IMR-90 (cell line): ENCODE data around the gene OR7C1. TPM values are rescaled to one million over a fixed set of nuclear protein-coding genes. Genes with fewer than 3 reads are reported as not detected.

ENCODE experiments used
- ATAC-seq: fragments of 200-7000 bp; cut with Tn5 transposase; 2 replicates; pipeline ENCODE4 v1.9.1; 2020; ENCODE audit warnings: low read depth, mild to moderate bottlenecking, moderate library complexity
- BruUV-seq: library from RNA; stranded (reverse); fragments of 400-500 nt; replicated peaks from 2 replicates; lab custom pipeline; 2021; lab: Mats Ljungman, UMichigan
- CTCF ChIA-PET: fragments of 300-600 bp; formaldehyde crosslinking; extraction: SDS; loops from one replicate; lab custom pipeline; 2021; ENCODE audit warnings: antibody characterized with exemption; lab: Yijun Ruan, JAX
- POLR2A ChIA-PET: fragments of 300-600 bp; sonication (Branson Sonifier 250); formaldehyde crosslinking; loops from one replicate; lab custom pipeline; 2022; ENCODE audit warnings: antibody characterized with exemption; ENCODE audit not compliant: unreplicated experiment; lab: Charles Lee
- DNase-seq: peaks from one replicate; pipeline ENCODE4 v3.0.0; 2013
- H2AFZ ChIP-seq: replicated peaks from 2 replicates; pipeline ENCODE3; 2013; ENCODE audit warnings: low read length, mild to moderate bottlenecking; ENCODE audit not compliant: poor library complexity
- H2AK5ac ChIP-seq: 2 replicates; pipeline ENCODE4 v1.6.1; 2013; ENCODE audit warnings: low read depth, low read length, inconsistent platforms
- H2AK9ac ChIP-seq: replicated peaks from 2 replicates; pipeline ENCODE3; 2013; ENCODE audit warnings: mild to moderate bottlenecking, low read depth, low read length, moderate library complexity; ENCODE audit not compliant: poor library complexity
- H2BK120ac ChIP-seq: 2 replicates; pipeline ENCODE4 v1.6.1; 2013; ENCODE audit warnings: low read depth, low read length, inconsistent platforms
- H2BK15ac ChIP-seq: 3 replicates; pipeline ENCODE4 v1.6.1; 2013; ENCODE audit warnings: low read depth, low read length, inconsistent platforms
- H2BK20ac ChIP-seq: 2 replicates; pipeline ENCODE4 v1.6.1; 2013; ENCODE audit warnings: low read depth, mild to moderate bottlenecking, inconsistent platforms, low read length, moderate library complexity
- H2BK5ac ChIP-seq: 2 replicates; pipeline ENCODE4 v1.6.1; 2013; ENCODE audit warnings: mild to moderate bottlenecking, low read depth, low read length, inconsistent platforms; ENCODE audit not compliant: poor library complexity, severe bottlenecking
- H3K14ac ChIP-seq: replicated peaks from 2 replicates; pipeline ENCODE4 v1.6.1; 2013; ENCODE audit warnings: low read depth, low read length, inconsistent platforms
- H3K18ac ChIP-seq: 2 replicates; pipeline ENCODE4 v1.6.1; 2013; ENCODE audit warnings: low read depth, low read length, control low read depth
- H3K23ac ChIP-seq: 2 replicates; pipeline ENCODE4 v1.6.1; 2013; ENCODE audit warnings: low read depth, low read length, inconsistent platforms
- H3K27ac ChIP-seq: 2 replicates; pipeline ENCODE4 v1.5.1; 2013; ENCODE audit warnings: mild to moderate bottlenecking, control low read depth, low read length; ENCODE audit not compliant: insufficient read depth
- H3K27me3 ChIP-seq: 2 replicates; pipeline ENCODE4 v1.6.1; 2013; ENCODE audit warnings: low read length; ENCODE audit not compliant: control insufficient read depth, insufficient read depth
- H3K36me3 ChIP-seq: 2 replicates; pipeline ENCODE4 v1.6.1; 2013; ENCODE audit warnings: low read length, mixed read lengths; ENCODE audit not compliant: control insufficient read depth, insufficient read depth
- H3K4ac ChIP-seq: 2 replicates; pipeline ENCODE4 v1.6.1; 2013; ENCODE audit warnings: low read depth, low read length, inconsistent platforms
- H3K4me1 ChIP-seq: 2 replicates; pipeline ENCODE4 v1.6.1; 2013; ENCODE audit warnings: low read length, mixed read lengths; ENCODE audit not compliant: control insufficient read depth, insufficient read depth
- H3K4me2 ChIP-seq: 2 replicates; pipeline ENCODE4 v1.6.1; 2013; ENCODE audit warnings: low read depth, mild to moderate bottlenecking, control low read depth, low read length, moderate library complexity
- H3K4me3 ChIP-seq: 2 replicates; pipeline ENCODE4 v1.5.1; 2013; ENCODE audit warnings: low read depth, mild to moderate bottlenecking, control low read depth, low read length, moderate library complexity; ENCODE audit not compliant: insufficient read depth
- H3K56ac ChIP-seq: 2 replicates; pipeline ENCODE4 v1.6.1; 2013; ENCODE audit warnings: low read length, inconsistent platforms; ENCODE audit not compliant: insufficient read depth; ENCODE audit errors: extremely low read depth
- H3K79me1 ChIP-seq, 2 experiments: 2 replicates each; pipeline ENCODE4 v1.6.1; 2013; ENCODE audit warnings: low read length in 2 of 2, inconsistent platforms in 1 of 2, low read depth in 1 of 2
- H3K9ac ChIP-seq: 2 replicates; pipeline ENCODE4 v1.6.1; 2013; ENCODE audit warnings: low read depth, low read length, control low read depth
- H3K9me1 ChIP-seq: 2 replicates; pipeline ENCODE4 v1.6.1; 2013; ENCODE audit warnings: low read length, inconsistent platforms; ENCODE audit not compliant: insufficient read depth
- H3K9me3 ChIP-seq: 2 replicates; pipeline ENCODE4 v1.6.1; 2013; ENCODE audit warnings: low read length; ENCODE audit not compliant: control insufficient read depth, insufficient read depth
- H4K20me1 ChIP-seq: 2 replicates; pipeline ENCODE4 v1.6.1; 2013; ENCODE audit warnings: low read length, inconsistent platforms; ENCODE audit not compliant: insufficient read depth
- H4K5ac ChIP-seq: 2 replicates; pipeline ENCODE4 v1.6.1; 2013; ENCODE audit warnings: mild to moderate bottlenecking, low read depth, low read length, control low read depth
- H4K8ac ChIP-seq, 2 experiments: 2 replicates each; pipeline ENCODE4 v1.6.1; 2013; ENCODE audit warnings: low read depth in 2 of 2, low read length in 2 of 2, control low read depth in 1 of 2, inconsistent platforms in 1 of 2
- H4K91ac ChIP-seq: 2 replicates; pipeline ENCODE4 v1.6.1; 2013; ENCODE audit warnings: low read depth, low read length, inconsistent platforms; ENCODE audit not compliant: insufficient read depth
- BHLHE40 ChIP-seq: fragments of 150-350 bp; IDR thresholded peaks from 2 replicates; pipeline ENCODE4 v1.6.1; 2016; ENCODE audit warnings: mild to moderate bottlenecking, low read depth, low read length
- CEBPB ChIP-seq: IDR thresholded peaks from 2 replicates; pipeline ENCODE4 v1.6.1; 2012; ENCODE audit warnings: low read depth, low read length, improper control_type of control experiment
- CHD1 ChIP-seq: IDR thresholded peaks from 2 replicates; pipeline ENCODE4 v1.6.1; 2012; ENCODE audit warnings: low read depth, low read length, improper control_type of control experiment
- CTCF ChIP-seq: conservative IDR thresholded peaks from 2 replicates; pipeline ENCODE4 v1.5.1; 2012; ENCODE audit warnings: mild to moderate bottlenecking, low read depth, low read length, improper control_type of control experiment
- ELK1 ChIP-seq: fragments of 150-350 bp; IDR thresholded peaks from 2 replicates; pipeline ENCODE4 v1.6.1; 2016; ENCODE audit warnings: low read depth, mild to moderate bottlenecking, low read length, moderate library complexity, borderline replicate concordance
- FOS ChIP-seq: fragments of 150-350 bp; IDR thresholded peaks from 2 replicates; pipeline ENCODE4 v1.6.1; 2016; ENCODE audit warnings: low read depth, low read length
- MAFK ChIP-seq: IDR thresholded peaks from 2 replicates; pipeline ENCODE4 v1.6.1; 2012; ENCODE audit warnings: low read depth, low read length, improper control_type of control experiment
- MAZ ChIP-seq: IDR thresholded peaks from 2 replicates; pipeline ENCODE4 v1.6.1; 2012; ENCODE audit warnings: low read depth, mild to moderate bottlenecking, low read length, improper control_type of control experiment, moderate library complexity, borderline replicate concordance
- MXI1 ChIP-seq: IDR thresholded peaks from 2 replicates; pipeline ENCODE4 v1.6.1; 2012; ENCODE audit warnings: low read depth, mild to moderate bottlenecking, low read length, moderate library complexity, borderline replicate concordance
- NFE2L2 ChIP-seq: fragments of 150-350 bp; IDR thresholded peaks from 2 replicates; pipeline ENCODE4 v1.6.1; 2016; ENCODE audit warnings: low read depth, mild to moderate bottlenecking, low read length
- POLR2A ChIP-seq: IDR thresholded peaks from 2 replicates; pipeline ENCODE4 v1.6.1; 2012; ENCODE audit warnings: mild to moderate bottlenecking, low read depth, low read length
- RAD21 ChIP-seq: IDR thresholded peaks from 2 replicates; pipeline ENCODE4 v1.6.1; 2012; ENCODE audit warnings: low read length, improper control_type of control experiment
- RCOR1 ChIP-seq: IDR thresholded peaks from 2 replicates; pipeline ENCODE4 v1.6.1; 2012; ENCODE audit warnings: mild to moderate bottlenecking, low read length, improper control_type of control experiment; ENCODE audit not compliant: insufficient replicate concordance
- RFX5 ChIP-seq: IDR thresholded peaks from 2 replicates; pipeline ENCODE4 v1.8.0; 2012; ENCODE audit warnings: low read depth, mild to moderate bottlenecking, low read length, moderate library complexity
- SMC3 ChIP-seq: fragments of 150-350 bp; IDR thresholded peaks from 2 replicates; pipeline ENCODE4 v1.6.1; 2016; ENCODE audit warnings: low read depth, mild to moderate bottlenecking, antibody characterized with exemption, low read length, moderate library complexity
- USF2 ChIP-seq: fragments of 150-350 bp; IDR thresholded peaks from 2 replicates; pipeline ENCODE4 v1.6.1; 2017; ENCODE audit warnings: mild to moderate bottlenecking, antibody characterized with exemption, low read length, low read depth
- WGBS, 2 experiments: methylation state at CpG; one replicate each; pipeline versions ENCODE4 v1.1.5 to v1.1.7; 2013; ENCODE audit warnings: missing lambda C conversion rate in 2 of 2; ENCODE audit not compliant: insufficient read length in 1 of 2; ENCODE audit errors: extremely low coverage in 2 of 2; 5-methylcytosine and 5-hydroxymethylcytosine counted together
- dilution Hi-C: fragments of 300-500 bp; cut with HindIII; formaldehyde crosslinking; loops from one replicate; pipeline ENCODE4 v1.14.3; 2018; ENCODE audit warnings: low sequenced_read_pairs; ENCODE audit not compliant: unreplicated experiment
- in situ Hi-C: fragments of 300-500 bp; cut with MboI; formaldehyde crosslinking; loops from 3 replicates; pipeline ENCODE4 v1.14.3; 2019; ENCODE audit warnings: low sequenced_read_pairs, inconsistent platforms, mixed read lengths
- intact Hi-C: fragments of 100-400 bp; cut with micrococcal nuclease; formaldehyde crosslinking; loops from 2 replicates; pipeline ENCODE4 v1.10.0; 2022
- polyA plus RNA-seq, 3 experiments: library from polyadenylated mRNA; depleted of rRNA; stranded (reverse); fragments of >200 nt; gene quantifications; 2 replicates each; pipeline ENCODE4 v1.2.3, GENCODE V29; 2012; ENCODE audit warnings: low replicate concordance in 1 of 3
- total RNA-seq: library from RNA; depleted of rRNA; stranded (reverse); fragments of >200 nt; gene quantifications from 2 replicates; pipeline ENCODE4 v1.2.3, GENCODE V29; 2012

The OR7C1 gene
- total and polyA plus RNA-seq, 2 of the 4 experiments (the other 2 are of a cell fraction): not detected

GRCh38 chr19:14775869-14776586, 59.0 kb downstream of the OR7C1 start:
- no peak overlapping the region for H2AK9ac ChIP-seq
- H4K5ac ChIP-seq: no peak overlapping the region
- WGBS, 2 experiments: 0% methylated on average over 3 of the region's 22 CpGs; no CpG with 5 or more reads in 1 of the 2 experiments
- H3K27me3 ChIP-seq: no peaks in the 10 kb centered on the region
- no peak overlapping the region for H3K27ac ChIP-seq
- no peak overlapping the region for H4K8ac ChIP-seq
- H2BK15ac ChIP-seq: no peak overlapping the region
- no peak overlapping the region for H3K4me2 ChIP-seq
- no TSS peak for BruUV-seq
- no peaks in the 10 kb centered on the region for H3K79me1 ChIP-seq
- no peaks in the 10 kb centered on the region for H3K4me1 ChIP-seq
- H3K9me1 ChIP-seq: no peaks in the 10 kb centered on the region
- H4K91ac ChIP-seq: no peak overlapping the region
- H3K4ac ChIP-seq: no peak overlapping the region
- in situ Hi-C loops (no loop called here), dilution Hi-C loops (no loop called here), intact Hi-C loops (no loop called here)
- no peak for ATAC-seq
- no peak overlapping the region for H3K14ac ChIP-seq
- H2AK5ac ChIP-seq: no peak overlapping the region
- ChIA-PET CTCF (interaction anchor here (0.6 kb wide), 1 partner anchor 142 kb away, joined by 3 read pairs; no protein-coding TSS in a partner anchor), POLR2A (no interaction called here)
- H3K4me3 ChIP-seq: no peak overlapping the region
- H2BK5ac ChIP-seq: no peak overlapping the region
- H3K56ac ChIP-seq: no peak overlapping the region
- H2BK120ac ChIP-seq: no peak overlapping the region
- H3K9me3 ChIP-seq: peaks cover 3% of the 10 kb centered on the region
- TF ChIP-seq MXI1 (no peak), CEBPB (no peak), RCOR1 (no peak), NFE2L2 (no peak), ELK1 (no peak), BHLHE40 (no peak), CTCF (no peak), SMC3 (no peak), RAD21 (no peak), RFX5 (no peak), USF2 (no peak), FOS (no peak), MAFK (no peak), MAZ (no peak), POLR2A (no peak), CHD1 (no peak)
- H3K23ac ChIP-seq: no peak overlapping the region
- no peaks in the 10 kb centered on the region for H4K20me1 ChIP-seq
- no peak for DNase-seq
- H3K36me3 ChIP-seq: no peaks in the 10 kb centered on the region
- H3K9ac ChIP-seq: no peak overlapping the region
- no peak overlapping the region for H3K18ac ChIP-seq
- no peak overlapping the region for H2AFZ ChIP-seq
- H2BK20ac ChIP-seq: no peak overlapping the region
